22Rv1 (cell line): ENCODE measurements around the gene RND2.

Source experiments
- H3K27ac ChIP-seq: fragments of 450-650 bp; 2 replicates; pipeline ENCODE4 v1.5.1; 2017
- CTCF ChIP-seq: fragments of 450-650 bp; IDR thresholded peaks from 2 replicates; pipeline ENCODE4 v1.5.1; 2017; ENCODE audit warnings: mild to moderate bottlenecking
- ZFX ChIP-seq: fragments of 450-650 bp; IDR thresholded peaks from 2 replicates; pipeline ENCODE4 v1.6.1; 2017; ENCODE audit warnings: antibody characterized with exemption, borderline replicate concordance

The RND2 gene

GRCh38 chr17:43025290-43025657 is 243 bp downstream of the RND2 start:
- TF ChIP-seq ZFX (no peak), CTCF (no peak)
- H3K27ac ChIP-seq, result peak overlapping the region; percentile 72; the same call in 1 of the 2 replicates

GRCh38 chr17:43025766-43026537 is 921 bp downstream of the RND2 start:
- no peak for TF ChIP-seq ZFX
- no peak for TF ChIP-seq CTCF
- no peak overlapping the region for H3K27ac ChIP-seq

GRCh38 chr17:43026595-43026994 is 1.6 kb downstream of the RND2 start:
- no peak for TF ChIP-seq ZFX
- H3K27ac ChIP-seq, result no peak overlapping the region

GRCh38 chr17:43027091-43028032 is 2.3 kb downstream of the RND2 start:
- no peak overlapping the region for H3K27ac ChIP-seq

GRCh38 chr17:43028221-43028861 is 3.3 kb downstream of the RND2 start:
- no peak for TF ChIP-seq CTCF
- H3K27ac ChIP-seq, result no peak overlapping the region

More at GRCh38 chr17:43027091-43028032, 2.3 kb downstream of the RND2 start:
- no peak for TF ChIP-seq CTCF
- TF ChIP-seq ZFX, result no peak

GRCh38 chr17:43030137-43030767 is 5.2 kb downstream of the RND2 start:
- TF ChIP-seq ZFX (no peak), CTCF (no peak)
- H3K27ac ChIP-seq, result no peak overlapping the region

GRCh38 chr17:43031666-43032065 is 6.6 kb downstream of the RND2 start:
- no peak overlapping the region for H3K27ac ChIP-seq
- no peak for TF ChIP-seq CTCF
- TF ChIP-seq ZFX, result no peak
